Fibroblast of lung (primary cell): ENCODE data around the gene DICER1. TPM values are rescaled to one million over a fixed set of nuclear protein-coding genes. Genes with fewer than 3 reads are reported as not detected.

Source experiments
- DNase-seq, 2 donors: peaks; one replicate each; pipeline versions ENCODE4 v3.0.0 to v3.0.0-alpha.2; 2010; ENCODE audit warnings: low read depth in 2 of 2
- H2AFZ ChIP-seq: 2 replicates; pipeline ENCODE4 v1.5.1; 2012; ENCODE audit warnings: low read length, control low read depth, inconsistent platforms
- H3K27ac ChIP-seq: 2 replicates; pipeline ENCODE4 v1.5.1; 2011; ENCODE audit warnings: low read length, control low read depth; ENCODE audit not compliant: insufficient read depth
- H3K27me3 ChIP-seq: 2 replicates; pipeline ENCODE4 v1.5.1; 2011; ENCODE audit warnings: mild to moderate bottlenecking, low read length; ENCODE audit not compliant: control insufficient read depth, insufficient read depth
- H3K36me3 ChIP-seq: 2 replicates; pipeline ENCODE4 v1.5.1; 2011; ENCODE audit warnings: low read length; ENCODE audit not compliant: control insufficient read depth, insufficient read depth
- H3K4me1 ChIP-seq: 2 replicates; pipeline ENCODE4 v1.5.1; 2011; ENCODE audit warnings: low read length; ENCODE audit not compliant: control insufficient read depth, insufficient read depth; ENCODE audit errors: extremely low read depth
- H3K4me2 ChIP-seq: 2 replicates; pipeline ENCODE4 v1.5.1; 2011; ENCODE audit warnings: low read length, control low read depth; ENCODE audit not compliant: insufficient read depth; ENCODE audit errors: extremely low read depth
- H3K4me3 ChIP-seq, 4 experiments: fragments of 200-600 bp in 1 of 4; sonication (generic) in 1 of 4; replicated peaks in 1 of 4; 2 replicates each; pipeline ENCODE4 v1.5.1; 2011 to 2016; ENCODE audit warnings: low read length in 4 of 4, low read depth in 3 of 4, mild to moderate bottlenecking in 3 of 4, control low read depth in 2 of 4, inconsistent platforms in 1 of 4, mixed read lengths in 1 of 4; ENCODE audit not compliant: insufficient read depth in 1 of 4; ENCODE audit errors: control extremely low read depth in 1 of 4
- H3K79me2 ChIP-seq: 2 replicates; pipeline ENCODE4 v1.5.1; 2012; ENCODE audit warnings: mild to moderate bottlenecking, low read length, inconsistent platforms; ENCODE audit not compliant: control insufficient read depth, insufficient read depth
- H3K9ac ChIP-seq: 2 replicates; pipeline ENCODE4 v1.5.1; 2011; ENCODE audit warnings: mild to moderate bottlenecking, low read length, control low read depth; ENCODE audit not compliant: insufficient read depth
- H3K9me3 ChIP-seq: 2 replicates; pipeline ENCODE4 v1.5.1; 2012; ENCODE audit warnings: low read depth, low read length; ENCODE audit not compliant: control insufficient read depth, insufficient read depth
- H4K20me1 ChIP-seq: 2 replicates; pipeline ENCODE4 v1.5.1; 2011; ENCODE audit warnings: low read length; ENCODE audit not compliant: control insufficient read depth, insufficient read depth; ENCODE audit errors: extremely low read depth
- EZH2 ChIP-seq: IDR thresholded peaks from 2 replicates; pipeline ENCODE4 v1.5.1; 2012; ENCODE audit warnings: low read length, control low read depth, mild to moderate bottlenecking; ENCODE audit errors: missing control alignments
- polyA plus RNA-seq, 2 donors: library from polyadenylated mRNA; depleted of rRNA in 1 of 2; stranded (reverse) in 1 of 2; unstranded in 1 of 2; fragments of >200 nt; gene quantifications; 2 replicates each; pipeline ENCODE4 v1.2.1, GENCODE V29; 2011 to 2012; ENCODE audit warnings: missing spikeins in 1 of 2
- total RNA-seq: library from RNA; depleted of rRNA; stranded (reverse); fragments of >200 nt; gene quantifications from 2 replicates; pipeline ENCODE4 v1.2.1, GENCODE V29; 2014
- TF ChIP-seq, protein P1 (sequence below), 2 donors: IDR thresholded peaks in 1 of 2; conservative IDR thresholded peaks in 1 of 2; 1 replicate in 1 of 2; 2 replicates in 1 of 2; pipeline ENCODE4 v1.5.1; 2011 to 2012; ENCODE audit warnings: low read length in 2 of 2, control low read depth in 1 of 2, inconsistent platforms in 1 of 2, low read depth in 1 of 2, mild to moderate bottlenecking in 1 of 2

Gene DICER1
- total and polyA plus RNA-seq, 2 donors (not counting 1 experiment from before 2014, with no cell fraction given), result 20.3 to 28.7 TPM

DNA sequence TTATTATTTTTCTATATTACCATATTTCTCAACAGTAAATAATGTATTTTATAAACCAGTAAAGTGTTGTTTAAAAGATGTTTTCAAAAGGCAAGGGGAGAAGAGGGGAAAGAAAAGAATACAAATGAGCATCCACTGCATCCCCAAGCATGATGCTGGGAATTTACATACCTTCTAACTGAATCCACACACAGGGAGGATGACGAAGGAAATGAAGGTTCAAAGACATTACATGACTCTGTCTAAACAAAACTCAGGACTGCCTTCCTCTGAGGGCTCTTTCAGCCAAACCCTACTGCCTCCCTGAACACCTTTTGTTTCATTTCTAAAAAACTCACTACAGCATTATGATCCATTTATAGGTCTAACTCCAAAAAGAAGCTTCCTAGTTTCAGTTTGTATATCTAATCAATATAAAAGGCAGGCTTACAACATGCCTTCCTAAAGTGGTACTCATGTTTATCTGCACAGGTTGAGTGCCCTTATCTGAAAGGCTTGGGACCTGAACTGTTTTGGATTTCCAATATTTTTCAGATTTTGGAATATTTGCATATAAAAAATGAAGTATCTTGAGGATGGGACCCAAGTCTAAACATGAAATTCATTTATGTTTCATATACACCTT, 30.3 kb downstream of the DICER1 start:
- no peak overlapping the region for H3K9ac ChIP-seq
- H3K27me3 ChIP-seq, result no peaks in the 10 kb centered on the region
- H2AFZ ChIP-seq, result no peak overlapping the region
- H3K9me3 ChIP-seq, result no peaks in the 10 kb centered on the region
- no peak for DNase-seq
- H4K20me1 ChIP-seq, result no peaks in the 10 kb centered on the region
- H3K4me2 ChIP-seq, result no peak overlapping the region
- TF ChIP-seq, protein P1, sequence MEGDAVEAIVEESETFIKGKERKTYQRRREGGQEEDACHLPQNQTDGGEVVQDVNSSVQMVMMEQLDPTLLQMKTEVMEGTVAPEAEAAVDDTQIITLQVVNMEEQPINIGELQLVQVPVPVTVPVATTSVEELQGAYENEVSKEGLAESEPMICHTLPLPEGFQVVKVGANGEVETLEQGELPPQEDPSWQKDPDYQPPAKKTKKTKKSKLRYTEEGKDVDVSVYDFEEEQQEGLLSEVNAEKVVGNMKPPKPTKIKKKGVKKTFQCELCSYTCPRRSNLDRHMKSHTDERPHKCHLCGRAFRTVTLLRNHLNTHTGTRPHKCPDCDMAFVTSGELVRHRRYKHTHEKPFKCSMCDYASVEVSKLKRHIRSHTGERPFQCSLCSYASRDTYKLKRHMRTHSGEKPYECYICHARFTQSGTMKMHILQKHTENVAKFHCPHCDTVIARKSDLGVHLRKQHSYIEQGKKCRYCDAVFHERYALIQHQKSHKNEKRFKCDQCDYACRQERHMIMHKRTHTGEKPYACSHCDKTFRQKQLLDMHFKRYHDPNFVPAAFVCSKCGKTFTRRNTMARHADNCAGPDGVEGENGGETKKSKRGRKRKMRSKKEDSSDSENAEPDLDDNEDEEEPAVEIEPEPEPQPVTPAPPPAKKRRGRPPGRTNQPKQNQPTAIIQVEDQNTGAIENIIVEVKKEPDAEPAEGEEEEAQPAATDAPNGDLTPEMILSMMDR (conservative IDR thresholded peaks at IDR 0.05 in 1 of 2, IDR thresholded peaks at IDR 0.05 in 1 of 2; ENCODE audit: low read depth in 1 of 2, low read length in 2 of 2), result no peak
- no peak for TF ChIP-seq EZH2
- H3K36me3 ChIP-seq, result peaks cover 3% of the 10 kb centered on the region
- H3K4me3 ChIP-seq, result no peak overlapping the region
- H3K27ac ChIP-seq, result no peak overlapping the region
- H3K79me2 ChIP-seq, result peaks cover 2% of the 10 kb centered on the region
- no peaks in the 10 kb centered on the region for H3K4me1 ChIP-seq

DNA sequence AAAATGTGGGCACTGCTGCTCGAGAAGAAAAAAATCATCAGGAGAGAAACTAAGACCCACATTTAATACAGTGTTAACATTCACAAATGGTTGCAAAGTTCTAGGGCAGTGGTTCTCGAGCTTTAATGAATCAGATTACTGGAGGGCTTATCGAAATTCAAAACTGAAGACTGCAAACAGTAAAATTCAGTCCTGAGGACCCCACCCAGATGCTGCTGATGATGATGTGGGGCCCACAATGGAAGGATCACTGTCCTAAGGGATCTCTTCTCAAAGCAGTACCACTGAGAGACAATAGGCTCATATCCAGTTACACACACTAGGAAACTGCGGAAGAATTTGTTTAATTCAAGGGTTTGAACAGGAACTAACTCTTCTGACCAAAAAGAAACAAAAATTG, 31.4 kb downstream of the DICER1 start:
- TF ChIP-seq, protein P1 (conservative IDR thresholded peaks at IDR 0.05 in 1 of 2, IDR thresholded peaks at IDR 0.05 in 1 of 2; ENCODE audit: low read depth in 1 of 2, low read length in 2 of 2), result no peak
- no peak for TF ChIP-seq EZH2
- Histone ChIP-seq H3K4me3 (no peak overlapping the region), H3K27me3 (no peaks in the 10 kb centered on the region), H3K79me2 (no peaks in the 10 kb centered on the region), H3K9ac (no peak overlapping the region), H3K4me1 (no peaks in the 10 kb centered on the region), H3K4me2 (no peak overlapping the region), H3K9me3 (no peaks in the 10 kb centered on the region), H4K20me1 (no peaks in the 10 kb centered on the region), H2AFZ (no peak overlapping the region), H3K36me3 (peaks cover 3% of the 10 kb centered on the region), H3K27ac (no peak overlapping the region)
- no peak for DNase-seq

DNA sequence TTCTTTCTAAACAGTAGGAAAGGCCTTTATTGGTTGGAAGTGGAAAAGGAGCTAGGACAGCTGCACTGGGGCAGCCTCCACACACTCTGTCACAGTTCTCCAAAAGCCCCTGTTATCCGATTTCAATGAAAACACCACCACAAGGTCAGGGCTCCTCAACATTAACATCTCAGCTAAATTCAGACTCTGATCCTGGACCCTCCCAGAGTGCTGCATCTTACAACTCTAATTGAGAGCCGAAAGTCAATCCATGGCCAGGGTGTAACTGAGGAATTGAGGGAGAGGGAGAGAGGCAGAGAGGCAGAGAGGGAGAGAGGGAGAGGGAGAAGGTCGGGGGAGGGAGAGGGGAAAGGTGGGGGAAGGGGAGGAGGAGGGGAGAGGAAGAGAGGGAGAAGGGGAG, 32.1 kb downstream of the DICER1 start:
- Histone ChIP-seq H4K20me1 (no peaks in the 10 kb centered on the region), H3K79me2 (no peaks in the 10 kb centered on the region), H3K9me3 (no peaks in the 10 kb centered on the region), H3K36me3 (peaks cover 3% of the 10 kb centered on the region), H3K4me1 (no peaks in the 10 kb centered on the region), H3K9ac (no peak overlapping the region), H3K4me3 (no peak overlapping the region), H2AFZ (no peak overlapping the region), H3K4me2 (no peak overlapping the region), H3K27ac (no peak overlapping the region), H3K27me3 (no peaks in the 10 kb centered on the region)
- DNase-seq, result no peak
- TF ChIP-seq, protein P1 (conservative IDR thresholded peaks at IDR 0.05 in 1 of 2, IDR thresholded peaks at IDR 0.05 in 1 of 2; ENCODE audit: low read depth in 1 of 2, low read length in 2 of 2), result no peak
- no peak for TF ChIP-seq EZH2
